GM12878 (cell line): ENCODE data around the gene SCLY.

Experiments used
- CTCF ChIP-seq, 3 experiments: IDR thresholded peaks in 2 of 3; conservative IDR thresholded peaks in 1 of 3; 2 replicates each; pipeline ENCODE4 v1.5.1; 2011; ENCODE audit warnings: low read depth in 3 of 3, low read length in 3 of 3, mild to moderate bottlenecking in 3 of 3, control low read depth in 2 of 3, moderate library complexity in 2 of 3, inconsistent platforms in 1 of 3, mixed read lengths in 1 of 3; ENCODE audit not compliant: control insufficient read depth in 2 of 3, insufficient read depth in 1 of 3; ENCODE audit errors: extremely low read depth in 1 of 3
- ESRRA ChIP-seq: IDR thresholded peaks from 2 replicates; pipeline ENCODE4 v1.6.1; 2012; ENCODE audit warnings: mild to moderate bottlenecking, low read length, improper control_type of control experiment
- EZH2 ChIP-seq: IDR thresholded peaks from 2 replicates; pipeline ENCODE4 v1.6.1; 2012; ENCODE audit warnings: low read depth, mild to moderate bottlenecking, control low read depth, inconsistent platforms, low read length, borderline replicate concordance; ENCODE audit not compliant: control insufficient read depth
- GATAD2B ChIP-seq: fragments of 450-650 bp; conservative IDR thresholded peaks from 2 replicates; pipeline ENCODE4 v1.6.1; 2017; ENCODE audit warnings: low read depth, mild to moderate bottlenecking, moderate library complexity
- SPI1 ChIP-seq: IDR thresholded peaks from 2 replicates; pipeline ENCODE4 v1.6.1; 2011; ENCODE audit warnings: low read depth, mild to moderate bottlenecking, low read length, moderate library complexity, borderline replicate concordance; ENCODE audit not compliant: insufficient read depth
- TF ChIP-seq, protein P1 (sequence below): IDR thresholded peaks from 2 replicates; pipeline ENCODE4 v1.6.1; 2011; ENCODE audit warnings: low read depth, low read length, improper control_type of control experiment, borderline replicate concordance

- TF ChIP-seq ESRRA (no peak), SPI1 (no peak), CTCF (IDR thresholded peaks at IDR 0.05 in 2 of 3, conservative IDR thresholded peaks at IDR 0.05 in 1 of 3; ENCODE audit: control insufficient read depth in 2 of 3, extremely low read depth in 1 of 3, insufficient read depth in 1 of 3, low read depth in 3 of 3, low read length in 3 of 3) (no peak), EZH2 (no peak), GATAD2B (no peak)
- TF ChIP-seq, protein P1, sequence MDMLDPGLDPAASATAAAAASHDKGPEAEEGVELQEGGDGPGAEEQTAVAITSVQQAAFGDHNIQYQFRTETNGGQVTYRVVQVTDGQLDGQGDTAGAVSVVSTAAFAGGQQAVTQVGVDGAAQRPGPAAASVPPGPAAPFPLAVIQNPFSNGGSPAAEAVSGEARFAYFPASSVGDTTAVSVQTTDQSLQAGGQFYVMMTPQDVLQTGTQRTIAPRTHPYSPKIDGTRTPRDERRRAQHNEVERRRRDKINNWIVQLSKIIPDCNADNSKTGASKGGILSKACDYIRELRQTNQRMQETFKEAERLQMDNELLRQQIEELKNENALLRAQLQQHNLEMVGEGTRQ = no peak
Observed at GRCh38 chr2:238077292-238077691, 16.5 kb downstream of the SCLY start.
